HepG2 (cell line): Measurements from ENCODE around the gene ALB. TPM values are rescaled to one million over a fixed set of nuclear protein-coding genes. Genes with fewer than 3 reads are reported as not detected.
A peak's percentile ranks its signal among the peaks of the same experiment; 100 is the strongest.

Source experiments
- PHF8 ChIP-seq: sonication (generic); formaldehyde crosslinking; IDR thresholded peaks from 2 replicates; pipeline ENCODE4 v1.5.0; 2020; ENCODE audit warnings: missing genetic modification reagents
- POLR2A ChIP-seq, 2 experiments: IDR thresholded peaks; 2 replicates each; pipeline ENCODE4 v1.6.1; 2011; ENCODE audit warnings: low read depth in 2 of 2, low read length in 2 of 2, mild to moderate bottlenecking in 1 of 2, moderate library complexity in 1 of 2; ENCODE audit not compliant: insufficient read depth in 1 of 2
- PRDM15 ChIP-seq: sonication (generic); formaldehyde crosslinking; IDR thresholded peaks from 2 replicates; pipeline ENCODE4 v1.4.0; 2020; ENCODE audit warnings: missing genetic modification reagents
- ZFP36L1 ChIP-seq: sonication (generic); formaldehyde crosslinking; IDR thresholded peaks from 2 replicates; pipeline ENCODE4 v1.8.0; 2022; ENCODE audit warnings: mild to moderate bottlenecking, missing genetic modification reagents, moderate library complexity
- ZNF337 ChIP-seq: sonication (generic); formaldehyde crosslinking; IDR thresholded peaks from 2 replicates; pipeline ENCODE4 v1.5.1; 2020; ENCODE audit warnings: missing genetic modification reagents, low read depth, mild to moderate bottlenecking, borderline replicate concordance
- ZNF503 ChIP-seq: sonication (generic); formaldehyde crosslinking; IDR thresholded peaks from 2 replicates; pipeline ENCODE4 v1.4.0; 2020; ENCODE audit warnings: missing genetic modification reagents
- ZNF816 ChIP-seq: sonication (generic); formaldehyde crosslinking; IDR thresholded peaks from 2 replicates; pipeline ENCODE4 v1.8.0; 2022; ENCODE audit warnings: missing genetic modification reagents, mild to moderate bottlenecking, borderline replicate concordance
- polyA plus RNA-seq, 8 experiments: library from polyadenylated mRNA; depleted of rRNA in 3 of 8; stranded (reverse) in 7 of 8; unstranded in 1 of 8; fragments of >200 nt; fragmentation: Illumina TruSeq in 4 of 8; extraction: Trizol in 4 of 8; gene quantifications; 2 replicates each; pipeline versions ENCODE4 v1.2.1 to v1.2.3, GENCODE V29; 2011 to 2016; ENCODE audit warnings: low read depth in 4 of 8, missing spikeins in 1 of 8, mixed read lengths in 1 of 8; ENCODE audit not compliant: insufficient read depth in 1 of 8
- total RNA-seq, 5 experiments: library from RNA; depleted of rRNA; stranded (reverse); fragments of >200 nt; fragmentation: Illumina TruSeq; extraction: Trizol; gene quantifications; 2 replicates each; pipeline ENCODE4 v1.2.3, GENCODE V29; 2016; ENCODE audit warnings: low read depth in 1 of 5
- TF ChIP-seq, protein P1 (sequence below), 2 experiments: fragments of 450-650 bp in 1 of 2; sonication (generic) in 1 of 2; formaldehyde crosslinking in 1 of 2; IDR thresholded peaks; 2 replicates each; pipeline versions ENCODE4 v1.6.1 to v1.8.0; 2016 to 2022; ENCODE audit warnings: antibody characterized with exemption in 1 of 2, mild to moderate bottlenecking in 1 of 2, missing genetic modification reagents in 1 of 2
- TF ChIP-seq, protein P2 (sequence below): sonication (generic); formaldehyde crosslinking; IDR thresholded peaks from 2 replicates; pipeline ENCODE4 v1.4.0; 2020; ENCODE audit warnings: missing genetic modification reagents, borderline replicate concordance
- TF ChIP-seq, protein P3 (sequence below): sonication (generic); formaldehyde crosslinking; IDR thresholded peaks from 2 replicates; pipeline ENCODE4 v1.4.0; 2020; ENCODE audit warnings: mild to moderate bottlenecking, missing genetic modification reagents

ALB gene
- total and polyA plus RNA-seq, 2 of the 13 experiments (the other 11 are each of a cell fraction or from before 2014, with no cell fraction given), result 22,259 to 22,625 TPM

GRCh38 chr4:73409978-73410548 lies 6.0 kb downstream of the ALB start (continued):
- 0 out of 2 replicates have a peak, but pooled peaks have one; percentile 13 for TF ChIP-seq PRDM15 (CRISPR knock-in tag)
- TF ChIP-seq POLR2A (IDR thresholded peaks at IDR 0.05; ENCODE audit: insufficient read depth in 1 of 2, low read depth in 2 of 2, low read length in 2 of 2), result peak in 1 of 2 experiments; percentile 9; a peak in 2 of 4 replicates
- peak; percentile 11; the same call in 1 of the 2 replicates for TF ChIP-seq PHF8 (CRISPR knock-in tag)
- no peak for TF ChIP-seq ZNF816 (CRISPR knock-in tag)
- peak; percentile 15; the same call in 1 of the 2 replicates for TF ChIP-seq ZNF503 (CRISPR knock-in tag)
- no peak for TF ChIP-seq ZFP36L1
- TF ChIP-seq ZNF337 (CRISPR knock-in tag), result no peak
- TF ChIP-seq, protein P1, sequence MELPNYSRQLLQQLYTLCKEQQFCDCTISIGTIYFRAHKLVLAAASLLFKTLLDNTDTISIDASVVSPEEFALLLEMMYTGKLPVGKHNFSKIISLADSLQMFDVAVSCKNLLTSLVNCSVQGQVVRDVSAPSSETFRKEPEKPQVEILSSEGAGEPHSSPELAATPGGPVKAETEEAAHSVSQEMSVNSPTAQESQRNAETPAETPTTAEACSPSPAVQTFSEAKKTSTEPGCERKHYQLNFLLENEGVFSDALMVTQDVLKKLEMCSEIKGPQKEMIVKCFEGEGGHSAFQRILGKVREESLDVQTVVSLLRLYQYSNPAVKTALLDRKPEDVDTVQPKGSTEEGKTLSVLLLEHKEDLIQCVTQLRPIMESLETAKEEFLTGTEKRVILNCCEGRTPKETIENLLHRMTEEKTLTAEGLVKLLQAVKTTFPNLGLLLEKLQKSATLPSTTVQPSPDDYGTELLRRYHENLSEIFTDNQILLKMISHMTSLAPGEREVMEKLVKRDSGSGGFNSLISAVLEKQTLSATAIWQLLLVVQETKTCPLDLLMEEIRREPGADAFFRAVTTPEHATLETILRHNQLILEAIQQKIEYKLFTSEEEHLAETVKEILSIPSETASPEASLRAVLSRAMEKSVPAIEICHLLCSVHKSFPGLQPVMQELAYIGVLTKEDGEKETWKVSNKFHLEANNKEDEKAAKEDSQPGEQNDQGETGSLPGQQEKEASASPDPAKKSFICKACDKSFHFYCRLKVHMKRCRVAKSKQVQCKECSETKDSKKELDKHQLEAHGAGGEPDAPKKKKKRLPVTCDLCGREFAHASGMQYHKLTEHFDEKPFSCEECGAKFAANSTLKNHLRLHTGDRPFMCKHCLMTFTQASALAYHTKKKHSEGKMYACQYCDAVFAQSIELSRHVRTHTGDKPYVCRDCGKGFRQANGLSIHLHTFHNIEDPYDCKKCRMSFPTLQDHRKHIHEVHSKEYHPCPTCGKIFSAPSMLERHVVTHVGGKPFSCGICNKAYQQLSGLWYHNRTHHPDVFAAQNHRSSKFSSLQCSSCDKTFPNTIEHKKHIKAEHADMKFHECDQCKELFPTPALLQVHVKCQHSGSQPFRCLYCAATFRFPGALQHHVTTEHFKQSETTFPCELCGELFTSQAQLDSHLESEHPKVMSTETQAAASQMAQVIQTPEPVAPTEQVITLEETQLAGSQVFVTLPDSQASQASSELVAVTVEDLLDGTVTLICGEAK (IDR thresholded peaks at IDR 0.05), result no peak
- TF ChIP-seq, protein P1 (CRISPR knock-in tag; IDR thresholded peaks at IDR 0.05), result no peak
- TF ChIP-seq, protein P2, sequence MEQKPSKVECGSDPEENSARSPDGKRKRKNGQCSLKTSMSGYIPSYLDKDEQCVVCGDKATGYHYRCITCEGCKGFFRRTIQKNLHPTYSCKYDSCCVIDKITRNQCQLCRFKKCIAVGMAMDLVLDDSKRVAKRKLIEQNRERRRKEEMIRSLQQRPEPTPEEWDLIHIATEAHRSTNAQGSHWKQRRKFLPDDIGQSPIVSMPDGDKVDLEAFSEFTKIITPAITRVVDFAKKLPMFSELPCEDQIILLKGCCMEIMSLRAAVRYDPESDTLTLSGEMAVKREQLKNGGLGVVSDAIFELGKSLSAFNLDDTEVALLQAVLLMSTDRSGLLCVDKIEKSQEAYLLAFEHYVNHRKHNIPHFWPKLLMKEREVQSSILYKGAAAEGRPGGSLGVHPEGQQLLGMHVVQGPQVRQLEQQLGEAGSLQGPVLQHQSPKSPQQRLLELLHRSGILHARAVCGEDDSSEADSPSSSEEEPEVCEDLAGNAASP (CRISPR knock-in tag), result no peak
- TF ChIP-seq, protein P3, sequence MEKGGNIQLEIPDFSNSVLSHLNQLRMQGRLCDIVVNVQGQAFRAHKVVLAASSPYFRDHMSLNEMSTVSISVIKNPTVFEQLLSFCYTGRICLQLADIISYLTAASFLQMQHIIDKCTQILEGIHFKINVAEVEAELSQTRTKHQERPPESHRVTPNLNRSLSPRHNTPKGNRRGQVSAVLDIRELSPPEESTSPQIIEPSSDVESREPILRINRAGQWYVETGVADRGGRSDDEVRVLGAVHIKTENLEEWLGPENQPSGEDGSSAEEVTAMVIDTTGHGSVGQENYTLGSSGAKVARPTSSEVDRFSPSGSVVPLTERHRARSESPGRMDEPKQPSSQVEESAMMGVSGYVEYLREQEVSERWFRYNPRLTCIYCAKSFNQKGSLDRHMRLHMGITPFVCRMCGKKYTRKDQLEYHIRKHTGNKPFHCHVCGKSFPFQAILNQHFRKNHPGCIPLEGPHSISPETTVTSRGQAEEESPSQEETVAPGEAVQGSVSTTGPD, result no peak
